ENCODE data around the gene RASGRF2. TPM values are rescaled to one million over a fixed set of nuclear protein-coding genes. Genes with fewer than 3 reads are reported as not detected.

RASGRF2 gene
- total RNA-seq, 2 experiments from 2014 or later: 0.06 to 0.13 TPM

DNA sequence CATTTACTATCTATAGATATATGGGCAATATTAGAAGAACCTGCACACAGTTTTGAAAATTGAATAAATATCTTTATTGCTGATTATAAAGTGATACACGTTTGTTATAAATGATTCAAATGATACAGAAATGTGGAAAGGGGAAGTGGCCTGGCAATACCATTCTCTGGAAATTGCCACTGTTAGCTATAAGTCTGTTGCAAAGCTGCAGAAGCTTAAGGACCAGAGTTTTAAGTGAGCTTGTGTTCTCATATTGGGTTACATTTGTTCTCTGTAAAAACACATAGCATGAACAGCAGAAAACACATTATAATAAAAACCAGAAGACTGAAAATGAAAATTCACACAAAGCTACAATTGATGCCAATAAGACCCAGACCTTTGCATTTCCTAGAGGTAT lies 59.6 kb downstream of the RASGRF2 start:
- H4K20me1 ChIP-seq (ENCODE audit: insufficient read depth, low read length): no peaks in the 10 kb centered on the region; the same call in 1 of the 2 replicates
- no peak overlapping the region for H3K27ac ChIP-seq (ENCODE audit: low read depth, low read length, poor library complexity, severe bottlenecking)
- H3K79me2 ChIP-seq (ENCODE audit: insufficient read depth, low read depth, low read length): no peaks in the 10 kb centered on the region
- TF ChIP-seq, protein P1, sequence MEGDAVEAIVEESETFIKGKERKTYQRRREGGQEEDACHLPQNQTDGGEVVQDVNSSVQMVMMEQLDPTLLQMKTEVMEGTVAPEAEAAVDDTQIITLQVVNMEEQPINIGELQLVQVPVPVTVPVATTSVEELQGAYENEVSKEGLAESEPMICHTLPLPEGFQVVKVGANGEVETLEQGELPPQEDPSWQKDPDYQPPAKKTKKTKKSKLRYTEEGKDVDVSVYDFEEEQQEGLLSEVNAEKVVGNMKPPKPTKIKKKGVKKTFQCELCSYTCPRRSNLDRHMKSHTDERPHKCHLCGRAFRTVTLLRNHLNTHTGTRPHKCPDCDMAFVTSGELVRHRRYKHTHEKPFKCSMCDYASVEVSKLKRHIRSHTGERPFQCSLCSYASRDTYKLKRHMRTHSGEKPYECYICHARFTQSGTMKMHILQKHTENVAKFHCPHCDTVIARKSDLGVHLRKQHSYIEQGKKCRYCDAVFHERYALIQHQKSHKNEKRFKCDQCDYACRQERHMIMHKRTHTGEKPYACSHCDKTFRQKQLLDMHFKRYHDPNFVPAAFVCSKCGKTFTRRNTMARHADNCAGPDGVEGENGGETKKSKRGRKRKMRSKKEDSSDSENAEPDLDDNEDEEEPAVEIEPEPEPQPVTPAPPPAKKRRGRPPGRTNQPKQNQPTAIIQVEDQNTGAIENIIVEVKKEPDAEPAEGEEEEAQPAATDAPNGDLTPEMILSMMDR (conservative IDR thresholded peaks at IDR 0.05; ENCODE audit: low read length): no peak
- no peak for TF ChIP-seq EZH2phosphoT487 (IDR thresholded peaks at IDR 0.05; ENCODE audit: borderline replicate concordance, low read depth, low read length)
- no peaks in the 10 kb centered on the region for H3K4me1 ChIP-seq (ENCODE audit: insufficient read depth, low read length, poor library complexity, severe bottlenecking)
- ChIA-PET POLR2A (no interaction called here), CTCF (ENCODE audit: unreplicated experiment) (no interaction called here)
- no peak overlapping the region for H3K4me3 ChIP-seq (ENCODE audit: low read depth, low read length, poor library complexity, severe bottlenecking)
- no peaks in the 10 kb centered on the region for H3K36me3 ChIP-seq (ENCODE audit: insufficient read depth, low read length)
- H3K9me3 ChIP-seq (ENCODE audit: low read length): no peaks in the 10 kb centered on the region
- no peak overlapping the region for H2AFZ ChIP-seq (ENCODE audit: low read length)
- no peaks in the 10 kb centered on the region for H3K9me2 ChIP-seq (ENCODE audit: insufficient read depth, low read length)
- intact Hi-C loops (cut with micrococcal nuclease; ENCODE audit: unreplicated experiment): no loop called here
- no peak overlapping the region for H3K4me2 ChIP-seq (ENCODE audit: low read length)
- DNase-seq (ENCODE audit: low spot score): no peak
- BruUV-seq (replicated peaks): no TSS peak

DNA sequence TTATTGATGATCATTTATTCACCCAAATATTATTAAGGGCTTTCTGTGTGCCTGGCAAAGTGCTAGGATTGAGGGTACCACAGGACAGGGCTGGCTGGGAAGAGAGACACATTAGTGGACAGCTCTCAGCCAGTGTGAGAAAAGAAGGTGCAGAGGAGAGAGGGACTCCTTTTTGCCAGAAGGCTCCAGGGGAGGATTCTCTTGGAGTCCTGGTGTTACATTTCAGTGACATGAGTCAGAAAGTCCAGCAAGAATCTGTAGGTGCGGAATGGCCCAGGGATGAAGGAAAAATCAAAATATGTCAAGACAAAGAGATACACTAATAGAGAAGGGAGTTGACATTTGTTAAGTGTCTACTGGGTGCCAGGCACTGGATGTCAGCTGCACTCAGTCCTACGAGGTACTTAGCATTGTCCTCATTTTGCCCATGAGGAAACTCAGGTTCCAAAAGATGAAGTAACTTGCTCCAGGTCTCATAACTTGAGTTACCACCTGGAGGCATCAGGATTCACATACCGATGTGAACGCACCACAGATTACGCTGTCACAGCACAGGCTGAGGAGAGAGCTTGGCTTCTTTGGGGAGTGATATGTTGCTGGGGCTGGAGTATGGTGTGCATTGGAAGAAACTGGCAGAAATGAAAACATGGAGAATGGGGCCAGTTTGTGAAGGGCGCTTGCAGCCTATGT lies 60.5 kb downstream of the RASGRF2 start:
- Histone ChIP-seq H3K4me1 (ENCODE audit: insufficient read depth, low read length, poor library complexity, severe bottlenecking) (no peaks in the 10 kb centered on the region), H2AFZ (ENCODE audit: low read length) (no peak overlapping the region), H3K27ac (ENCODE audit: low read depth, low read length, poor library complexity, severe bottlenecking) (no peak overlapping the region), H3K9me3 (ENCODE audit: low read length) (no peaks in the 10 kb centered on the region), H3K36me3 (ENCODE audit: insufficient read depth, low read length) (no peaks in the 10 kb centered on the region), H3K9me2 (ENCODE audit: insufficient read depth, low read length) (no peaks in the 10 kb centered on the region), H4K20me1 (ENCODE audit: insufficient read depth, low read length) (no peaks in the 10 kb centered on the region; the same call in 1 of the 2 replicates), H3K79me2 (ENCODE audit: insufficient read depth, low read depth, low read length) (no peaks in the 10 kb centered on the region), H3K4me2 (ENCODE audit: low read length) (no peak overlapping the region), H3K4me3 (ENCODE audit: low read depth, low read length, poor library complexity, severe bottlenecking) (no peak overlapping the region)
- TF ChIP-seq EZH2phosphoT487 (IDR thresholded peaks at IDR 0.05; ENCODE audit: borderline replicate concordance, low read depth, low read length): no peak
- TF ChIP-seq, protein P1 (conservative IDR thresholded peaks at IDR 0.05; ENCODE audit: low read length): no peak
- CTCF ChIA-PET (ENCODE audit: unreplicated experiment): no interaction called here
- intact Hi-C loops (cut with micrococcal nuclease; ENCODE audit: unreplicated experiment): no loop called here
- POLR2A ChIA-PET: no interaction called here
- DNase-seq (ENCODE audit: low spot score): no peak
- no TSS peak for BruUV-seq (replicated peaks)

DNA sequence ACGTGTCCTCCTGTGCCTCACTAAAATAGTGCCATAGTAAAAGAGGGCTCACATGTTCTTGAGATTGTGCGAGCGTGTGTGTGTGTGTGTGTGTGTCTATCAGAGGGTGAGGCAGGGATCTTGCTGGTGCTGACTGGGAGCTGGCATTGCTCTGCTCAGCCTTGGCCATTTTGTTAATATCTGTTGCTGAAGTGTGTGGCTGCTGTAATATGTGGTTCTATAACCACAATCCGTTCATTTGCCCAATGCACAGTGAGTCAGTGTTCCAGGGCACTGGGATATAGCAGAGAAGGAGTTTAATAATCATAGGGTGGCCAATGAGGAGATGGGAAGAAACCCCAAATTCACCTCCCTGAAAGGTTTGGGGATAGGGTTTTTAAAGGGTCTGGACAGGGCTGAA lies 61.3 kb downstream of the RASGRF2 start:
- no peak overlapping the region for H3K4me2 ChIP-seq (ENCODE audit: low read length)
- no peaks in the 10 kb centered on the region; the same call in 1 of the 2 replicates for H4K20me1 ChIP-seq (ENCODE audit: insufficient read depth, low read length)
- no peak overlapping the region for H2AFZ ChIP-seq (ENCODE audit: low read length)
- H3K79me2 ChIP-seq (ENCODE audit: insufficient read depth, low read depth, low read length): no peaks in the 10 kb centered on the region
- ChIA-PET CTCF (ENCODE audit: unreplicated experiment) (no interaction called here), POLR2A (no interaction called here)
- TF ChIP-seq, protein P1 (conservative IDR thresholded peaks at IDR 0.05; ENCODE audit: low read length): no peak
- TF ChIP-seq EZH2phosphoT487 (IDR thresholded peaks at IDR 0.05; ENCODE audit: borderline replicate concordance, low read depth, low read length): no peak
- intact Hi-C loops (cut with micrococcal nuclease; ENCODE audit: unreplicated experiment): no loop called here
- H3K4me1 ChIP-seq (ENCODE audit: insufficient read depth, low read length, poor library complexity, severe bottlenecking): no peaks in the 10 kb centered on the region
- no peaks in the 10 kb centered on the region for H3K9me3 ChIP-seq (ENCODE audit: low read length)
- no peaks in the 10 kb centered on the region for H3K9me2 ChIP-seq (ENCODE audit: insufficient read depth, low read length)
- no peaks in the 10 kb centered on the region for H3K36me3 ChIP-seq (ENCODE audit: insufficient read depth, low read length)
- no TSS peak for BruUV-seq (replicated peaks)
- no peak overlapping the region for H3K27ac ChIP-seq (ENCODE audit: low read depth, low read length, poor library complexity, severe bottlenecking)
- no peak for DNase-seq (ENCODE audit: low spot score)
- H3K4me3 ChIP-seq (ENCODE audit: low read depth, low read length, poor library complexity, severe bottlenecking): no peak overlapping the region
